Measurements from ENCODE around the gene SLC17A9.

Gene SLC17A9

GRCh38 chr20:62940875-62941274 lies 11.6 kb upstream of the SLC17A9 start:
- no peak for DNase-seq (ENCODE audit: low read depth)

GRCh38 chr20:62941792-62942191 lies 10.7 kb upstream of the SLC17A9 start:
- no peak for DNase-seq (ENCODE audit: low read depth)

DNA sequence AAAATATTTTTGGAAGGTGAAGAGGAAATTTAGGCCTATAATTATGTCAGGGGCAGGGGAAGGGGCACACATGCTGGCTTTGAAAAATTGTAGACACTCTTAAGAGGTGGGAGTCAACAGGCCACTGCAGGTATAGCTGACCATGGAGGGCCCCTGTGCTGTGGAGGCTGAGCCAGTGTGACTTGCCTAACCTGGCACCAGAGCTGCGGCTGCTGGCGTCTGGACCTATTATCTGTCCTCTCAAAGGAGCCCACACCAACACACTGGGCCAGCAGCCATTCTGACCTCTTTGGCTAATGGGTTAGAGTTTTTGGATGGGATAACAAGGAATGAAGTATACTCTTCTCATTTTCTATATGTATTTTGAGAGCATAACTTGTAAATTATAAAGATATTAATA lies 10.1 kb upstream of the SLC17A9 start:
- no peak for DNase-seq (ENCODE audit: low read depth)

DNA sequence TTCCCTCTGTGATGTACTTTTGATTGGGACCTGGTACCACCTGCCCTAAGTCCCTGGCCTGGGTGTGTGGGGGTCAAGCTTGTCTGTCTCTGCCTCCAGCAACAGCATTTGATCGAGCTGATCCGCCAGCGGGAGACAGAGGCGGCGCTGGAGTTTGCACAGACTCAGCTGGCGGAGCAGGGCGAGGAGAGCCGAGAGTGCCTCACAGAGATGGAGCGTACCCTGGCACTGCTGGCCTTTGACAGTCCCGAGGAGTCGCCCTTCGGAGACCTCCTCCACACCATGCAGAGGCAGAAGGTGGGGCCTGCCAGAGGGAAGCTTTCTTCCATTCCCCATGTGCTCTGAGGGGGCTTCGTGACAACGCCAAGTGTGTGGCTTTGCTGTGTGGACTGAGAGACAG lies 9.1 kb upstream of the SLC17A9 start:
- no peak for DNase-seq (ENCODE audit: low read depth)

- no peak for DNase-seq (ENCODE audit: low read depth)
These were observed 8.3 kb upstream of the SLC17A9 start for GRCh38 chr20:62944184-62944583.

- no peak for DNase-seq (ENCODE audit: low read depth)
These were observed 7.8 kb upstream of the SLC17A9 start for GRCh38 chr20:62944746-62945145.

DNA sequence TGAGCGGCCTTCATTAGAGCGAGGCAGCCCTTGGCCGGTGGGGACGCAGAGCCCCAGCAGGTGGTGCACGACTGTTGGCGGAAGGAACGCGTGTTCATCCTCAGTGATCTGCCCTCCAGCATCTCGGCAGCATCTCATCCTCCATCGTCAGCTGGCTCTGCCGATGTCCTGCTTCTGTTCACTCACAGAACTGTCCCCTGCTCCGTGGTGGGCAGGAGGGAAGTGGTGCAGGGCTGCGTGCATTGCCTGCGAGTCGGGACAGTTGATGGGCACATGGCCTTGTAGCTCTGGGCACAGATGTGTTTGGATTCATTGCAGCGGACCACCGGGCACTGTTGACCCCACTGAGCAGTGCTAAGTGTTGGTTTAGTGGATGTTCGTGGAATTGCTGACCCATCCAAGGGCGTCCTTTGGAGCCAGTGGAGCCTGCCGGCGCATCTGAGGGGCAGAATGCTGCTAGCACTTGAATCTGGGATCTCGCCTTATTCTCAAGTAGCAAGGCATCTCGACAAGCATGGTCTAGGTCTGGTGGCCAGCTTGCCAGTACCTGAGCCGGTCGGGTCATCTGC lies 6.7 kb upstream of the SLC17A9 start:
- DNase-seq (ENCODE audit: low read depth) = no peak

DNA sequence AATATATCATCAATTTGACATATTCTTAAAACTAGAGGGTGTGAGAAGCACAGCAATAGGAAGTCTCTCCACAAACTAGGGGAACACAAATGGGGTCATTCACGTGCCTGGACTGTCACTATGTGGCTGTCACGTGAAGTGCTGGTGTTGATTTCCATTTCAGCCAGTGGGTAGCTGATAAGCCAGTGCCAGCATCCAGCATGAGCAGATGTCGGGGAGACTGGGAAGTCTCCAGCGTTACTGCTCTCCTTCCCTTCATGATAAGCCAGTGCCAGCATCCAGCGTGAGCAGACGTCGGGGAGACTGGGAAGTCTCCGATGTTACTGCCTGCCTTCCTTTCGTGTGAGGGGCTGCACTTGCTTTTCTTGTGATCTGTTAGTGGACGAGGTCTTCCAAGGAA lies 5.6 kb upstream of the SLC17A9 start:
- no peak for DNase-seq (ENCODE audit: low read depth)

DNA sequence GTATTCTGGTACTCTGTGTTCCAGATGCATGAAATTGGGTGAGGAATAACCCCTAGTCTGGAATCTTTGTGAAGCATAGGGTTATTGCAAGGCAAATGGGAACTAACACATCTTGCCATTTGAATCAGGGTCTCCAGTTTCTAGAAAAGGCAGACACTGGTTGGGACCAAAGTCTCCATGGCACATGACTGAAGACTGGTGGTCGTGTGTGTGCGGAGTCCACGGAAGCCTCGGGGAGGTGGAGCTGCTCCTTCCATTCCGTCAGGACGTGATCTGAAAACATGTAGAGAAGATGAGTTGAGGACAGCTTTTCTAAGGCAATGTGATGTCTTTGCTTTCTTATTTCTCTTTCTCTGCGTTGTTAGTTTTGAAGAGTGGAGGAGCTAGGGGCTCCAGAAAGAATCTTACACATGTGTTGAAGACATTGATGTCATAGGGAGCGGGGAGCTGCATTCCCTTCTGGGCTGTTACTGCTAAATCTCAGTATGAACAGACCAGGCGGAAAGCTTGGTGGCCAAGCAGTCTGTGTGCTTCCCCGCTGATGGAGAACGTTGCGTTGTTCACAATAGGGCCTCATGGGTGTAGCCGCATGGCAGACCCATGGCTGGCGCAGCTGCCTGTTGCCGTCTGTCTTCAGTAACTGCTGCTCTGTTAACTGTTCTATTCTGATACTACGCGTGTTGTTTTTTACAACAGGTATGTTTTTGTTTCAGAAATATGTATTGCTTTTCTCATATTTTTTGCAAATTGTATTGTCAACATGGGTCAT lies 4.8 kb upstream of the SLC17A9 start:
- DNase-seq (ENCODE audit: low read depth) = no peak

DNA sequence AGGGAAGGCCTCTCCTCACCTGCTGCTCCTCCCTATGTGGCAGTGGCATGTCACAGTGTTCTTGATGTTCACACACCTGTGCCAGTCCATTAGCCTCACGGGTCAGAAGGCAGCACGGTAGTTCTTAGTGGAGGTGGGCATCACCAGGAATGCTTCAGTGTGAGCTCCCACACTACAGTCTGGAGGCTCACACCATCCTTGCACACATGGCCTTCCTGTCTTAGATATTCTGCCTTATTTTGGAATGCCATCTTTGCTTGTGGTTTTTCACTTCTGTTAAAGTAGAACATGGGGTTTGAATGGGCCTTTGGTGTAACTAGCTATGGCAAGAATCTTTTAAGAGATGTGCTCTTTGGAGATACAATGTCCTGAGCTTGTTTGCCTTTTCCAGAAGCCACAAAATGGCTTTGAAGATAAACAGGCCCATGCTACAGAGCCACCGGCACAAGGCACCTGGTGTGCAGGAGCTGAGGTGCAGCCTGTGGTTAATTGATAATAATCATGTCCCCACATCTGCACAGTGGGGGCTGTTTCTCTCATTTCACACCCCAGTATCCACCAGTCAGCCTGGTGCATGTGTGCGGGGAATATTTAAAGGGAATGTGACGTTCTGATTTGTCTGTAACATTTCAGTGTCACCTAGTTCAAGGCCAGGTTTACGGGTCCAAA lies 3.2 kb upstream of the SLC17A9 start:
- no peak for DNase-seq (ENCODE audit: low read depth)

DNA sequence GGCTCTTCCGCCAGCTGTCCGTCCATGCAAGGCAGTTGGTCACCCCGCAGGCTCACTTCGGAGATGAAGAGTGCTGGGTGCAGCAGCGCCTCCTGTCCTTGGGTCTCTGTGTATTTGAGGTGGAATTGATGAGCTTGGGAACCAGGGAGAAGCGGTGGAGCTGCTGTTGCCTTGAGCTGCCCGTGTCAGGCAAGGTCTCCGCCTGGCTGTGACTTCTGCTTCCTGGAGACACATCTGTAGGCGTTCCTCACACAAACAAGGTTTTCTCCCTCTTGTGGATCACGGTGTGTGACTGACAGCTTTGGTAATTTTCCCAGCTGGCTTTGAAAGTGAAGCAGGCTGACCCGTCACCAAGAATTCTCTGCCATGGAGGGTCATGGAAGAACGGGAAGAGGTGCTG lies 2.5 kb upstream of the SLC17A9 start:
- no peak for DNase-seq (ENCODE audit: low read depth)

GRCh38 chr20:62950741-62951140 lies 1.8 kb upstream of the SLC17A9 start:
- no peak for DNase-seq (ENCODE audit: low read depth)

- DNase-seq (ENCODE audit: low read depth) = no peak
These were observed 1.2 kb upstream of the SLC17A9 start for GRCh38 chr20:62951143-62951895.

- no peak for DNase-seq (ENCODE audit: low read depth)
These were observed 575 bp upstream of the SLC17A9 start for GRCh38 chr20:62951896-62952372.

DNA sequence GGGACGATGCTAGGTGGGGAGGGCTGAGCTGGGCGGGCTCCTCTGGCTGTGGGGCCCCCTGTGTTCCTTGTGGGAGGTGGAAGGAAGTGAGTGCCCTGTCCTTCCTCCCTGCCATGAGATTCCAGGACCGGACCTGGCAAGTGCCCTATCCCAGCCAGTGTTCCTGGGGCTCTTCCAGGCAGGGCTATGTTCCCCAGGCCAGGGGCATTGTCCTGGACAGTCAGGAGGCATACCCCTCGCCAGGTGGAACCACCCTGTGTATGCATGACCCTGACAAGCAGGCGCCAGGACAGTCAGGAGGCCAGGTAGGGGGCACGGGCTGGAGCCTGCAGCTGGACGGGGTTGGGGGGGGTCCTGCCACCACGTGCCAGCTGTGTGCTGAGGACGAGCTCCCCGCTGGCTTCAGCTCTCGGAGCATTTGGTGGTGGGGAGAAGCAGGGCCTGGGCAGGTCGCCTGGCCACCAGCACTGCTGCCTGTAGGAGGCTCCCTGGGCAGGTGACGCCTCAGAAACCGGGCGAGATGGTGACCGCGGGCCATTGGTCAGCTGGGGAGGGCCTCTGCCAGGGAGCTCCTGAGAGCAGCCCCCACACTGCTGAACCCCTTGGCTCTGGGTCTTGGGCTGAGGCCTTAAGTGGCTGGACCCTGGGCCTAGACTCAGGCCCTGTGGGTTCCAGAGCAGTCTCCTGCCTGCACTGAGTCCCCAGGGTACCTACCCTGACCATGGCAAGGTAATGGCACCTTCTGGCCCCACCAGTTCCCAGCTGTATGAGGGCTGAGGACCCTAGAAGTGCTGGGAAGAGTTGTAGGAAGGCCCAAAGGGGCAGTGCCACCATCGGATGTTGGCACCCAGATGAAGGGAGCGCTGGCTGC lies 694 bp downstream of the SLC17A9 start:
- DNase-seq (ENCODE audit: low read depth) = no peak

GRCh38 chr20:62953839-62954703 lies 1.6 kb downstream of the SLC17A9 start:
- peak; percentile 35 for DNase-seq (ENCODE audit: low read depth)

DNA sequence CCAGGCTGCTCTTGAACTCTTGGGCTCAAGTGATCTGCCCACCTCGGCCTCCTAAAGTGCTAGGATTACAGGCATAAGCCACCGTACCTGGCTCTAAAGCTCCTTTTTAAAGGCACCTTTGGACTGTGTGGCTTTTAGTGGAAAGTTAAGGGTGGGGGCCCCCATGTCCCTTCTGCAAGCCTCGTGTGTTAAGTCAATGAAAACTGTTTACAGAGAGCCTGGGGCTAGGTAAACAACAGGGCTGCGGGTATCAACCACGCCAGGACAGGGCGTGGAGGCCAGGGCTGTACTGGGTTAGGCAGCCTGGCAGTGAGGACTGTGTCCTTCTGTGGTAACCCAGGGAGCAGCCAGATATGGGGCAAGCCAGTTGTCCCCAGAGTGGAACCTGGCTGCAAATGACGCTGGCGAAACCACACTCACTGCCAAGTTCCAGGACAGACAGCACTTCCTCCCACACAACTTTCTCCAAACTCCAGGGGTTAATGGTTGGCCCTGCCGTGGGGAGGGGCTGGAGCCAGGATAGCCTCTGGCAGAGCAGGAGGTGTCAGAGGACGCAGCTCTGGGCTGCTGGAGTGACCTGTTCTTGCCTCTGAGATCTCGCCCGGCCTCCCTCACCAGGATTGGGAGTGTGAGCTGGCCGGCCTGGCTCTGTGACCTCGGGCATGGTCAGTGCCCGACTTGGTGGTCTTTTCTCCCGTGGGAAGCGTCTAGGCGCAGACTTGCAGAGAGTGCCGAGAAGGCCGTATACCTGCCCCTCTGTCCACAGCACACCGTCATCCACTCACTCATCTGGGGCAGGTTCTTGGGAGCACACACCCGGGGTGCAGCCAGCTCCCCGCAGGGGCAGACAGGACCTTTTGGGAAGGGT lies 3.2 kb downstream of the SLC17A9 start:
- DNase-seq (ENCODE audit: low read depth) = no peak

GRCh38 chr20:62956387-62957135 lies 4.1 kb downstream of the SLC17A9 start:
- DNase-seq (ENCODE audit: low read depth) = no peak
